GM19372 (cell line): ENCODE data around the gene MYBPC3.
"Not testable (repeated sequence)": the region's sequence is repeated elsewhere in the genome, so short reads cannot be mapped to it uniquely, and the experiment has no call there.

Source experiments
- ATAC-seq: cut with Tn5 transposase; IDR thresholded peaks from one replicate; pipeline ENCODE4 v1.9.1; 2021; ENCODE audit warnings: mild to moderate bottlenecking, low read depth, moderate library complexity; ENCODE audit not compliant: unreplicated experiment

Gene MYBPC3

DNA sequence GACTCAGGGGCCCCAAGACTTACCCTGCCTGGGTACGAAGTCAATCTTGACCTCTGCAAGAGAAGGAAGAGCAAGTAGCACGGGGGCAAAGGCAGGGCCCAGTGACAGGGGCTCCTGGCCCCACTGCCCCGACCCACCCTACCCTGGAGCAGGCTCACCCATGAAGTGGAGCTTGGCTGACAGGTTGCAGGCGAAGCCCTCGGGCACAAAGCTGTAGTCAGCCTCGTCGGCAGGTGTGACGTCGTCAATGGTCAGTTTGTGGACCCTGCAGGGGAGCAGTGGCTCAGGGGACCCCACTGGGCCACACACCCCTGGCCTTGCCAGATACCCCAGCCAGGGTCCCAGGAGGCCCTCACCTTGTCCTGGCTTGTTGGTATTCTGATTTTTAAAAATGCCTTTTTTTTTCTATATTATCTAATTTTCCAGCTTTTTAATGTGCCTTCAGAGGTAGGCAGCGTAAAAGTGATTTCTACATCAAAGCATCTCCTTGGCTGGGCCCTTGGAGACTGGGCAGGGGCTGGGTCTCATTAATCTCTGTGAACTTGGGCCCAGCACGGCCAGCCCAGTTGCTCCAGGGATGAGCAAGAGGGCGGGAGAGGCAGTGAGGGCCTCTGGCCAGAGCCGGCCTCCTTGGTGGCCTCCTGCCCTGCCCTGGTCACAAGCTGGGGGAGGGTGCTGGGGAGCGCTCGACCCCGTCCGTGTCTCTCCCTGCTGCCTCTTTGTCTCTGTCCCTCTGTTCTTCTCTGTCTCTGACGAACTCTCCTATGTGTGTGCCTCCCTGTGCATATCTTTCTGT lies 11.3 kb downstream of the MYBPC3 start:
- ATAC-seq: no peak

DNA sequence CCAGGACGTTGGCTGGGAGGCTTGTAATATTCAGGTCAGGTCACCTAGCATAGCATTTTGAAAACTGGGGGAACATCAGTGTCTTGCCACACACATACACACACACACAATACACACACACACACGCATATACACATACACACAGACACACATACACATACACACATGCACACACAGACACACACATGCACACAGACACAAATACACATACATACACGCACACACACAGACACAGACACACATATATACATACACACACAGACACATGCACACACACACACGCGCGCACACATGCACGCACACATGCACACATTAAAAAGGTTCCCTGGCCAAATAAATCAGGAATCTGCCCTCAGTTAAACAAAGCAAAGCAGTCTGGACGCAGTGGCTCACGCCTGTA lies 12.5 kb downstream of the MYBPC3 start:
- no peak for ATAC-seq

DNA sequence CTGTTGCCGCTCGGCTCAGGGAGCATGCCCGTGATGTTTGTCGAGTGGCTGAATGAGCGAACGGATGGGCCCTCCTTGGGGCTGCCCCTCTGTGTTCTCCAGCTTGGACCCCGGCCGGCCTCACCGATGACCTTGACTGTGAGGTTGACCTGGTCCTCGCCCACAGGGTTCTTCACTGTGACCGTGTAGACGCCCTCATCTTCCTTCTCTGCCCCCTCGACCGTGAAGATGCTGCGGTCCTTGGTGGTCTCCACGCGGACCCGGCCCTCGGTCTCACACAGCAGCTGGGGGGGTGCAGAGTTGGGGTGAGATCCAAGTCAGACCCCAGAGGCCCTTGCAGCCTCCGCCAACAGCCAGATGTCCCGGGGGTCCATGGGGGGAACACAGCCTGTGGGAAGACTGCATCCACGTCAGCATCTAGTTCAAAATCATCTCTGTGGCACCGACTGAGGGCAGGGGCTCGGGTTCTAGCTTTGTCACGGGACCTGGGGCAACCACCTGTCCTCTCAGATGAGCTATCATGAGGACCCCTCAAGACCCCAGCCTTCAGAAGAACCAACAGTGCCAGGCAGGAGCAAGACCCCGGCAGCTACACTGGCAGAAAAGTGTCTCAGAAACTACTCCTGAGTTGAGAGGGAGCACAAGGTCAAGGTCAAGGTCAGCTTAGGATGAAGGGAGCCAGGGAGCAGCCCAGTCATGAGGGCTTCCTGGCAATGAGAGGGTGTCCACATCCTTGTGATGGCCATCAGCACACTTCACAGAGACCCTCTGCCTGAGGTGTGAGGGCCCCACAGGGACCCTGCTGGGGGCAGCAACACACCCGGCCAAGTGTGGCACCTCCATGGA lies 13.9 kb downstream of the MYBPC3 start:
- ATAC-seq: no peak

DNA sequence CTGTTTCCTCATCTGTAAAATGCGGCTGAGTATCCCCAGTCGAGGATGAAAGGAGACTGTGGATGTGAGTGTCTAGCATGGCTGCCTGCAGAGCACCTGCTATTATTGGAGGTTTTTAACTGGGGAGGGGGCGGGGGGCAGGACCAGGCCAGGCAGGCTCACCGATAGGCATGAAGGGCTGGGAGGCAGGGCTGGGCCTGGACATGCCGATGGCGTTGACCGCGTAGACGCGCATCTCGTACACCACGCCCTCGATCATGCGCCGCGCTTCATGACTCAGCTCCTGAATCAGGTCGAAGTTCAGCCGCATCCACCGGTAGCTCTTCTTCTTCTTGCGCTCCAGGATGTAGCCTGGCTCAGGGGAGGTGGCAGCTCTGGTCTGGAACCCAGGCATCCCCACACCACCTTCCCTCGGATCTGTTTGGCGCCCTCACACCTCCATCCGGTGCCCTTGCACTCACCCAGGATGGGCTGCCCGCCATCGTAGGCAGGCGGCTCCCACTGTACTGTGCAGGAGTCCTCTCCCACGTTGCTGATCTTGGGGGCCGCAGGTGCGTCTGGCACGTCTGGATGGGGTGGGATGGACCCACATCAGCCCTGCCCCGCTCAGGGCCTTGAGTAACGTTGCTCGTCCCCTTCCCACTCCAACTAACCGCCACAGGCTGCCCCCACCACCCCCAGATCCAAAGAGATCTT lies 15.1 kb downstream of the MYBPC3 start:
- no peak for ATAC-seq

- ATAC-seq: no peak
These were observed 15.9 kb downstream of the MYBPC3 start for GRCh38 chr11:47336595-47336994.

GRCh38 chr11:47335733-47336132 lies 16.8 kb downstream of the MYBPC3 start:
- ATAC-seq: no peak

GRCh38 chr11:47334699-47335411 lies 17.6 kb downstream of the MYBPC3 start:
- ATAC-seq: not testable (repeated sequence)

DNA sequence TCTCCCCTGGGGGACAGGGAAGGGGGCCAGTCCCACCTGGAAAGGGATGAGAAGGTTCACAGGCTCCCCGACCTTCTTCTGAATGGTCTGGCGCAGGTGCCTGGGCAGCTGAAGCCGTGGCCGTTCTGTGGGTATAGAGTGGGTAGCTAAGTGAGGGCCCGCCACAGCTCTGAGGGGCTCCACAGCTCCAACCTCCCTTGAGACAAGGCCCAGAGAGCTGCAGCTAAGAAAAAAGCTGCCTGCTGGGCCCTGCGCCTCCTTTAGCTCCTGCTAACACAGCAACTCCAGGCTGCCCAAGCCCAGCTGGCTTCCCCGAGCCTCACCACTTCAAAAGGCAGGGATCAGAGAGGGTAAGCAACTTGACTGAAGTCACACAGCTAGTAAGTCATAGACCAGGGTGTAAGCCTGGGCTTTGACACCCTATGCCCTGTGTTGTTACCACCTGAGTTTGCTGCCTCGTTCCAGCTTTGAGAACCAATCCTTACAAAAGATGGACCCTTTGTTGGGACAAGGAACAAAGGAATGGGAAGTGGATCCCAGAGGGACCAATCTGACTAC lies 18.5 kb downstream of the MYBPC3 start:
- no peak for ATAC-seq

DNA sequence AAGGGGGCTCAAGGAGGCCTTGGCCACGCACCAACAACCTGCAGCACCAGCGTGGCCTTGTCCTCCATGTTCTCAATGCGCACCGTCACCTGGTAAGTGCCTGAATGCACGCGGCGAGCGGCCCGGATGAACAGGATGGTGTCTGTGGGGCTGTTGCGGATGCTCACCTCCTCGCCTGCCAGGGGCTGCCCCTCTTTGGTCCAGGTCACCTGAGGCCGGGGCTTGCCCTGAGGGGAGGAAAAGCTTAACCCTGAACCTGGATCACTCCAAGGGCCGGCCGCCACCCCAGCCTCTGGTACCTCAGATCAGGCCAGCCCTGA lies 19.0 kb downstream of the MYBPC3 start:
- ATAC-seq: no peak

- ATAC-seq: no peak
These were observed 19.5 kb downstream of the MYBPC3 start for GRCh38 chr11:47332791-47333525.

DNA sequence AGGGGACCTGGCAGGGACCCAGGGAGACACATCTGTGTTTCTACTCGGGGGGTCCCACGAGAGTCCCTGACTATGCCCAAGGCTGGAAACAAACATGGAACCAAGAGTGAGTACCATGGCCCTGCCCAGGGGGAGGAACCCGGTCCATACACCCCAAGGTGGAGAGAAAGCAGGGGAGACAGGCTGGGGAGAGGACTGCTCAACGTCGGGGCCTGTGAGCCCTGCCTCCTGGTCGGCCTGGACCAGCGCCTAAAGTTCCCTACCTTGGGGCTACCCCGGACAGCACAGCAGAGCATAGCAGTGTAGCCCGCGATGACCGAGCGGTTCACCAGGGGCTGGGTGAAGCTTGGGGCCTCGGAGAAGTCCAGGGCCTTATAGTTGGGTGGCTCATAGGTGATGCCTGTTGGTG lies 20.2 kb downstream of the MYBPC3 start:
- ATAC-seq: no peak

GRCh38 chr11:47331454-47332302 lies 20.8 kb downstream of the MYBPC3 start:
- ATAC-seq: no peak

DNA sequence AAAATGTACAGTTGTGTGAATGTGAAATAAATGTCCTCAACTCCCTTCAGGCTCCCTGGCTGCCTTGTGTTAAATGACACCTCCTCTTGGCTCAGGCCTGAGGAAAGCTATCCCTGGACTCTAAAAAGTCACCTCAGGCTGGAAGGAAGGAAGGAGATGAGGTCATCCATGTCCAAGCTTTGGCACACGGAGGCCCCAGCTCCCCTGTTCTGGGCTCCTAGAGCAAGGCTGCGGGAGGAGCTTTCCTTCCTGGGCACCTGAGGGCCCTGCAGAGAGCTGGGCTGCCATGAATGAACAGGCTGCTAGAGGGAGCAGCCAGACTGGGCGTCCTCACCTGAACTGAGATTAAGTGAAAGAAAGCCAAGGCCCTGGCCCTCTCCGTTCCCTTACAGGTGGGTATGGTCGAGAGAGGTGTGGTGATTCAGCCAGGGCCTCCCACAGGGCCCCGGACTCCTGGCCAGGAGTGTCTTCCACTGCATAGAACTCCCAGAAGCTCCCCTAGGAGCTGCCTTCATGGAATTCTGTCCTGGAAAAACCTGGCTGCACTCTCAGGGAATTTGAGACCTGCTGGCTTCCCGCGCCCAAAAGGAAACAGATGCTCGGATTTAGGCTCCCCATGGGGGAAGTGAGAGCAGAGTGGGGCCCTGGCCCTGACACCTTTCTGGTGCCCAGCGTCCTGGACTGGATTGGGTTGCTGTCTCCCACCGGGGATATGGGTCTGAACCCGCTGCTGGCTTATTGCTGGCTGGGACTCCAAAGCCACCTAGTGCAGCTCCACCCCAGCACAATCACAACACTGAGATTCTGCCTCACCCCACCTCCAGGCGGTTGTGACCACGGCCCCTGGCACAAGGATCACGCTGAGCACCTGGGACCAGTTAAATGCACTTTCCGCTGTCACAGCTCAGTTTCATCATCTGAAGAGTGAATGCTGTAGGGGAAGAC lies 22.2 kb downstream of the MYBPC3 start:
- ATAC-seq: no peak

DNA sequence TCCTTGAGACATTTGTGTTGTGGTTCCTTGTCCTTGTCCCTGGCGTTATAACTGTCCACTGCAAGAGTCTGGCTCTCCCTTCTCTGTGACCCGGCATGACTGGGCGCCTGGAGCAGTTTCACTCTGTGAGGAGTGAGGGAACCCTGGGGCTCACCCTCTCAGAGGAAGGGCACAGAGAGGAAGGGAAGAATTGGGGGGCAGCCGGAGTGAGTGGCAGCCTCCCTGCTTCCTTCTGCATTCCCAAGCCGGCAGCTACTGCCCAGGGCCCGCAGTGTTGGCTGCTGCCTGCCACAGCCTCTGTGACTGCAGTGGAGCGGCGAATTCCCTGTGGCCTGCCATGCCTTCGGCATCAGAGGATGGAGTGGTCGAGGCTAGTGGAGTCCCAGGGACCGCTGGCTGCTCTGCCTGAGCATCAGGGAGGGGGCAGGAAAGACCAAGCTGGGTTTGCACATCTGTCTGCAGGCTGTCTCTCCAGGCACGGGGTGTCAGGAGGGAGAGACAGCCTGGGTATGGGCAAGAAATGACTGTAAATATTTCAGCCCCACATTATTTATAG lies 23.0 kb downstream of the MYBPC3 start:
- ATAC-seq: no peak

DNA sequence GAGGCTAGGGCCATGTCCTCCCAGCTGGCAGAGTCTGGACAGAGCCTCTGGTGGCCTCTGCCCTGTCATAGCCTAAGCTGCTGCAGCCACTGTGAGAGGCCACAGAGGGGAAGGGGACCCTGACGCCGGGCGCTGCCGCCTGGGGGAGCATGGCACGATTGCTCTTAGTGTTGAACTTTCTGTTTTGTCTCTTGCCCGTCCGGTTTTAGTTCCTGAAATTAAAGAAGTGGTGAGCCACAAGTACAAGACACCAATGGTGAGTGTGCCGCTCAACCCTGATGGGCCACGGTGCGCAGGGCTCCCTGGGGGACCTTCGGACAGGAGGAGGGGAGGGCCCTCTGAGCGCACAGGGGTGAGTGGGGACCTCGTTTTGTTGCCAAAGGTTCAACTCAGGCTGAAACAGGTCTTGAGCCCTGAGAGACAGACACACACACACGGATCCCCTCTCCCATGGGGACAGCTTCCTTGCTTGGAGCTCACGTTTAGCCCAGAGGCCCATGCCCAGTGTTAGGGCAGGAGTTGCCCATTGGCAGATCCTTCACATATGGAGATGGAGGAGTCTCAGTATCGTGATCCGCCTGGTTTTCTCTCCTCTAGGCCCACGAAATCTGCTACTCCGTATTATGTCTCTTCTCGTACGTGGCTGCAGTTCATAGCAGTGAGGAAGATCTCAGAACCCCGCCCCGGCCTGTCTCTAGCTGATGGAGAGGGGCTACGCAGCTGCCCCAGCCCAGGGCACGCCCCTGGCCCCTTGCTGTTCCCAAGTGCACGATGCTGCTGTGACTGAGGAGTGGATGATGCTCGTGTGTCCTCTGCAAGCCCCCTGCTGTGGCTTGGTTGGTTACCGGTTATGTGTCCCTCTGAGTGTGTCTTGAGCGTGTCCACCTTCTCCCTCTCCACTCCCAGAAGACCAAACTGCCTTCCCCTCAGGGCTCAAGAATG lies 23.8 kb downstream of the MYBPC3 start:
- no peak for ATAC-seq

GRCh38 chr11:47327949-47328348 lies 24.6 kb downstream of the MYBPC3 start:
- ATAC-seq: no peak
